ENCODE data around the gene SMG9. TPM values are rescaled to one million over a fixed set of nuclear protein-coding genes. Genes with fewer than 3 reads are reported as not detected.

The SMG9 gene
- polyA plus RNA-seq, 1 of the 3 experiments (the other 2 are of a cell fraction): 24.3 TPM

GRCh38 chr19:43773725-43774102 is 19.0 kb upstream of the SMG9 start:
- H3K27ac ChIP-seq (ENCODE audit: low read depth in 2 of 2, low read length in 1 of 2): no peak overlapping the region
- no peak for TF ChIP-seq EP300 (IDR thresholded peaks at IDR 0.05; ENCODE audit: borderline replicate concordance in 1 of 2, low read depth in 1 of 2, low read length in 1 of 2)
- CTCF ChIA-PET: interaction anchor here (0.9 to 7.6 kb wide), 7 partner anchors 10 to 174 kb away, joined by 3 to 62 read pairs (median 8); no protein-coding TSS in a partner anchor
- WGBS (ENCODE audit: low lambda C conversion rate): 89% methylated on average over 5 of the region's 5 CpGs
- H3K27me3 ChIP-seq (ENCODE audit: insufficient read depth): no peaks in the 10 kb centered on the region
- H3F3A ChIP-seq (replicated peaks; ENCODE audit: insufficient read depth): peaks cover 6% of the 10 kb centered on the region
- no peak overlapping the region for H3K9ac ChIP-seq
- H3K79me2 ChIP-seq (ENCODE audit: insufficient read depth): no peaks in the 10 kb centered on the region
- no peak overlapping the region for H3K4me3 ChIP-seq (ENCODE audit: low read depth in 2 of 2, low read length in 1 of 2)
- no peaks in the 10 kb centered on the region for H4K20me1 ChIP-seq (ENCODE audit: insufficient read depth)
- H3K4me1 ChIP-seq (ENCODE audit: control insufficient read depth in 1 of 2, insufficient read depth in 2 of 2, low read depth in 1 of 2, low read length in 1 of 2): peaks cover 11 to 19% of the 10 kb centered on the region in 2 experiments; a peak in 3 of 4 replicates
- POLR2A ChIA-PET: no interaction called here
- no peak overlapping the region for H3K4me2 ChIP-seq
- no peaks in the 10 kb centered on the region for H3K36me3 ChIP-seq (replicated peaks in 1 of 2; ENCODE audit: control insufficient read depth in 1 of 2, insufficient read depth in 2 of 2, low read length in 1 of 2)
- H3K9me3 ChIP-seq: no peaks in the 10 kb centered on the region
- H3K9me2 ChIP-seq: no peaks in the 10 kb centered on the region
- no peak for DNase-seq
- no peak overlapping the region for H2AFZ ChIP-seq (ENCODE audit: low read depth)

GRCh38 chr19:43769256-43769655 is 14.5 kb upstream of the SMG9 start:
- no peaks in the 10 kb centered on the region for H3K9me2 ChIP-seq
- no peaks in the 10 kb centered on the region for H3K27me3 ChIP-seq (ENCODE audit: insufficient read depth)
- H3K79me2 ChIP-seq (ENCODE audit: insufficient read depth): no peaks in the 10 kb centered on the region
- H4K20me1 ChIP-seq (ENCODE audit: insufficient read depth): no peaks in the 10 kb centered on the region
- ChIA-PET POLR2A (no interaction called here), CTCF (interaction anchor here (0.9 to 5.4 kb wide), 4 partner anchors 7 to 24 kb away, joined by 5 to 46 read pairs (median 6); no protein-coding TSS in a partner anchor)
- peaks cover 23% of the 10 kb centered on the region for H3F3A ChIP-seq (replicated peaks; ENCODE audit: insufficient read depth)
- H3K4me2 ChIP-seq: no peak overlapping the region
- H3K36me3 ChIP-seq (replicated peaks in 1 of 2; ENCODE audit: control insufficient read depth in 1 of 2, insufficient read depth in 2 of 2, low read length in 1 of 2): no peaks in the 10 kb centered on the region
- H3K4me3 ChIP-seq (ENCODE audit: low read depth in 2 of 2, low read length in 1 of 2): no peak overlapping the region
- H3K27ac ChIP-seq (ENCODE audit: low read depth in 2 of 2, low read length in 1 of 2): no peak overlapping the region
- WGBS (ENCODE audit: low lambda C conversion rate): 89% methylated on average over 14 of the region's 14 CpGs
- no peaks in the 10 kb centered on the region for H3K9me3 ChIP-seq
- H3K9ac ChIP-seq: no peak overlapping the region
- peaks cover 7 to 11% of the 10 kb centered on the region in 2 experiments; a peak in 3 of 4 replicates for H3K4me1 ChIP-seq (ENCODE audit: control insufficient read depth in 1 of 2, insufficient read depth in 2 of 2, low read depth in 1 of 2, low read length in 1 of 2)
- H2AFZ ChIP-seq (ENCODE audit: low read depth): no peak overlapping the region
- DNase-seq: no peak
- TF ChIP-seq CTCF (IDR thresholded peaks at IDR 0.05) (no peak), MXI1 (IDR thresholded peaks at IDR 0.05; ENCODE audit: low read depth, low read length) (no peak), TCF12 (IDR thresholded peaks at IDR 0.05) (no peak), EZH2phosphoT487 (IDR thresholded peaks at IDR 0.05; ENCODE audit: borderline replicate concordance, low read depth) (no peak), RXRA (IDR thresholded peaks at IDR 0.05; ENCODE audit: borderline replicate concordance, low read depth) (no peak), REST (IDR thresholded peaks at IDR 0.05; ENCODE audit: low read depth, low read length) (no peak), TEAD4 (IDR thresholded peaks at IDR 0.05; ENCODE audit: borderline replicate concordance, insufficient read depth) (no peak), NFIC (IDR thresholded peaks at IDR 0.05; ENCODE audit: borderline replicate concordance) (no peak), TAF1 (IDR thresholded peaks at IDR 0.05; ENCODE audit: borderline replicate concordance, low read depth, low read length) (no peak), RFX5 (IDR thresholded peaks at IDR 0.05; ENCODE audit: low read length) (no peak), IRF3 (IDR thresholded peaks at IDR 0.05; ENCODE audit: low read depth, low read length) (no peak)

Measured in SK-N-SH (cell line).